Measurements from ENCODE around the gene TMEM39A. TPM values are rescaled to one million over a fixed set of nuclear protein-coding genes. Genes with fewer than 3 reads are reported as not detected.

TMEM39A gene
- total and polyA plus RNA-seq, 4 donors, result 4.7 to 69.2 (median 17.5) TPM

DNA sequence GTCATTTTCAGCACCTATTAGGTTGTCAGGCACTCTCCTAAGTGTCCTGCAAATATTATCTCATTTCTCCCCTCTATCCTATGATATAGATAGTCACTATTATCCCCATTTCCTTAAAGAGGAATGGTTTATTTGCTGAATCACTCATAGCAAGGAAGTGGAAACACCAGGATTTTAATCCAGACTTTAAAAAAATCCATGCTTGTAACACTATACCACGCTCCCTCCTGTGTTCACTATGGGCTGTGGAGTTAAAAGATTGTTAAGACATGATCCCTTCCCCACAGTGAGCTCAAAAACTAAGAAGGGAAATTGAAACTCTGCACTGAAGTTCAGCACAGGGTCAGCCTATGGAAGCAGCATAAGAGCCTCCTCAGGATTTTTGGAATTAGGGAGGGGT lies 60.2 kb downstream of the TMEM39A start:
- Histone ChIP-seq H3K9ac (ENCODE audit: low read depth in 1 of 2, low read length in 2 of 2) (no peak overlapping the region), H3K27me3 (ENCODE audit: control insufficient read depth in 4 of 4, insufficient read depth in 4 of 4, low read length in 3 of 4) (no peaks in the 10 kb centered on the region), H3K9me3 (ENCODE audit: control insufficient read depth in 4 of 4, low read length in 3 of 4) (no peaks in the 10 kb centered on the region), H3K36me3 (ENCODE audit: control insufficient read depth in 4 of 4, insufficient read depth in 3 of 4, low read depth in 1 of 4, low read length in 3 of 4) (peaks cover 0 to 11% (median 0%) of the 10 kb centered on the region in 4 donors), H3K4me3 (ENCODE audit: low read depth in 1 of 3, low read length in 3 of 3) (no peak overlapping the region), H3K27ac (ENCODE audit: low read depth in 1 of 2, low read length in 2 of 2) (no peak overlapping the region), H3K4me1 (ENCODE audit: control insufficient read depth in 4 of 4, insufficient read depth in 4 of 4, low read length in 3 of 4) (no peaks in the 10 kb centered on the region)
- DNase-seq (ENCODE audit: low spot score), result no peak
- 95% methylated on average over 1 of the region's 1 CpG for WGBS
- no peak for TF ChIP-seq JUND (IDR thresholded peaks at IDR 0.05)
- TF ChIP-seq FOXA2 (IDR thresholded peaks at IDR 0.05), result no peak
- TF ChIP-seq, protein P1, sequence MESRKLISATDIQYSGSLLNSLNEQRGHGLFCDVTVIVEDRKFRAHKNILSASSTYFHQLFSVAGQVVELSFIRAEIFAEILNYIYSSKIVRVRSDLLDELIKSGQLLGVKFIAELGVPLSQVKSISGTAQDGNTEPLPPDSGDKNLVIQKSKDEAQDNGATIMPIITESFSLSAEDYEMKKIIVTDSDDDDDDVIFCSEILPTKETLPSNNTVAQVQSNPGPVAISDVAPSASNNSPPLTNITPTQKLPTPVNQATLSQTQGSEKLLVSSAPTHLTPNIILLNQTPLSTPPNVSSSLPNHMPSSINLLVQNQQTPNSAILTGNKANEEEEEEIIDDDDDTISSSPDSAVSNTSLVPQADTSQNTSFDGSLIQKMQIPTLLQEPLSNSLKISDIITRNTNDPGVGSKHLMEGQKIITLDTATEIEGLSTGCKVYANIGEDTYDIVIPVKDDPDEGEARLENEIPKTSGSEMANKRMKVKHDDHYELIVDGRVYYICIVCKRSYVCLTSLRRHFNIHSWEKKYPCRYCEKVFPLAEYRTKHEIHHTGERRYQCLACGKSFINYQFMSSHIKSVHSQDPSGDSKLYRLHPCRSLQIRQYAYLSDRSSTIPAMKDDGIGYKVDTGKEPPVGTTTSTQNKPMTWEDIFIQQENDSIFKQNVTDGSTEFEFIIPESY (IDR thresholded peaks at IDR 0.05), result no peak
- no peak for TF ChIP-seq FOXA1 (IDR thresholded peaks at IDR 0.05)
- TF ChIP-seq HNF4A (conservative IDR thresholded peaks at IDR 0.05), result no peak
- TF ChIP-seq YY1 (IDR thresholded peaks at IDR 0.05), result no peak
- no peak for TF ChIP-seq NR2F2 (IDR thresholded peaks at IDR 0.05)
- TF ChIP-seq TAF1 (conservative IDR thresholded peaks at IDR 0.05), result no peak
- TF ChIP-seq CTCF (IDR thresholded peaks at IDR 0.05; ENCODE audit: low read depth, low read length, missing input control), result no peak
- TF ChIP-seq GABPA (IDR thresholded peaks at IDR 0.05 in 1 of 2, conservative IDR thresholded peaks at IDR 0.05 in 1 of 2), result no peak
- no peak for TF ChIP-seq RXRA (IDR thresholded peaks at IDR 0.05)

- H3K27me3 ChIP-seq (ENCODE audit: control insufficient read depth in 4 of 4, insufficient read depth in 4 of 4, low read length in 3 of 4), result no peaks in the 10 kb centered on the region
- no peaks in the 10 kb centered on the region for H3K9me3 ChIP-seq (ENCODE audit: control insufficient read depth in 4 of 4, low read length in 3 of 4)
- no peak for DNase-seq (ENCODE audit: low spot score)
- no peak overlapping the region for H3K9ac ChIP-seq (ENCODE audit: low read depth in 1 of 2, low read length in 2 of 2)
- H3K36me3 ChIP-seq (ENCODE audit: control insufficient read depth in 4 of 4, insufficient read depth in 3 of 4, low read depth in 1 of 4, low read length in 3 of 4), result peaks cover 0 to 11% (median 0%) of the 10 kb centered on the region in 4 donors
- H3K4me3 ChIP-seq (ENCODE audit: low read depth in 1 of 3, low read length in 3 of 3), result no peak overlapping the region
- no peaks in the 10 kb centered on the region for H3K4me1 ChIP-seq (ENCODE audit: control insufficient read depth in 4 of 4, insufficient read depth in 4 of 4, low read length in 3 of 4)
- TF ChIP-seq FOXA2 (IDR thresholded peaks at IDR 0.05) (no peak), RAD21 (IDR thresholded peaks at IDR 0.05) (no peak), RXRA (IDR thresholded peaks at IDR 0.05) (no peak), GABPA (IDR thresholded peaks at IDR 0.05 in 1 of 2, conservative IDR thresholded peaks at IDR 0.05 in 1 of 2) (no peak), REST (IDR thresholded peaks at IDR 0.05) (no peak), TAF1 (conservative IDR thresholded peaks at IDR 0.05) (no peak), NR2F2 (IDR thresholded peaks at IDR 0.05) (no peak), HNF4A (conservative IDR thresholded peaks at IDR 0.05) (no peak), EGR1 (IDR thresholded peaks at IDR 0.05; ENCODE audit: low read depth in 2 of 2) (no peak), SP1 (IDR thresholded peaks at IDR 0.05) (no peak), CTCF (IDR thresholded peaks at IDR 0.05; ENCODE audit: low read depth, low read length, missing input control) (no peak), JUND (IDR thresholded peaks at IDR 0.05) (no peak), FOXA1 (IDR thresholded peaks at IDR 0.05) (no peak), HNF4G (IDR thresholded peaks at IDR 0.05) (no peak), YY1 (IDR thresholded peaks at IDR 0.05) (no peak)
- TF ChIP-seq, protein P2, sequence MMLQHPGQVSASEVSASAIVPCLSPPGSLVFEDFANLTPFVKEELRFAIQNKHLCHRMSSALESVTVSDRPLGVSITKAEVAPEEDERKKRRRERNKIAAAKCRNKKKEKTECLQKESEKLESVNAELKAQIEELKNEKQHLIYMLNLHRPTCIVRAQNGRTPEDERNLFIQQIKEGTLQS (IDR thresholded peaks at IDR 0.05), result no peak
- TF ChIP-seq, protein P3, sequence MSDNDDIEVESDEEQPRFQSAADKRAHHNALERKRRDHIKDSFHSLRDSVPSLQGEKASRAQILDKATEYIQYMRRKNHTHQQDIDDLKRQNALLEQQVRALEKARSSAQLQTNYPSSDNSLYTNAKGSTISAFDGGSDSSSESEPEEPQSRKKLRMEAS (IDR thresholded peaks at IDR 0.05), result no peak
- TF ChIP-seq, protein P1 (IDR thresholded peaks at IDR 0.05), result no peak
- no peak overlapping the region for H3K27ac ChIP-seq (ENCODE audit: low read depth in 1 of 2, low read length in 2 of 2)
- WGBS, result 91% methylated on average over 1 of the region's 1 CpG
Observed at GRCh38 chr3:119402791-119403190, 60.6 kb downstream of the TMEM39A start.

Measured in liver (tissue), 9 donors.